GM19397 (cell line): ENCODE measurements around the gene TMEM154.
"Not testable (repeated sequence)": the region's sequence is repeated elsewhere in the genome, so short reads cannot be mapped to it uniquely, and the experiment has no call there.

Experiments used
- ATAC-seq: cut with Tn5 transposase; IDR thresholded peaks from one replicate; pipeline ENCODE4 v1.9.1; 2021; ENCODE audit warnings: mild to moderate bottlenecking, moderate library complexity; ENCODE audit not compliant: unreplicated experiment

The TMEM154 gene

DNA sequence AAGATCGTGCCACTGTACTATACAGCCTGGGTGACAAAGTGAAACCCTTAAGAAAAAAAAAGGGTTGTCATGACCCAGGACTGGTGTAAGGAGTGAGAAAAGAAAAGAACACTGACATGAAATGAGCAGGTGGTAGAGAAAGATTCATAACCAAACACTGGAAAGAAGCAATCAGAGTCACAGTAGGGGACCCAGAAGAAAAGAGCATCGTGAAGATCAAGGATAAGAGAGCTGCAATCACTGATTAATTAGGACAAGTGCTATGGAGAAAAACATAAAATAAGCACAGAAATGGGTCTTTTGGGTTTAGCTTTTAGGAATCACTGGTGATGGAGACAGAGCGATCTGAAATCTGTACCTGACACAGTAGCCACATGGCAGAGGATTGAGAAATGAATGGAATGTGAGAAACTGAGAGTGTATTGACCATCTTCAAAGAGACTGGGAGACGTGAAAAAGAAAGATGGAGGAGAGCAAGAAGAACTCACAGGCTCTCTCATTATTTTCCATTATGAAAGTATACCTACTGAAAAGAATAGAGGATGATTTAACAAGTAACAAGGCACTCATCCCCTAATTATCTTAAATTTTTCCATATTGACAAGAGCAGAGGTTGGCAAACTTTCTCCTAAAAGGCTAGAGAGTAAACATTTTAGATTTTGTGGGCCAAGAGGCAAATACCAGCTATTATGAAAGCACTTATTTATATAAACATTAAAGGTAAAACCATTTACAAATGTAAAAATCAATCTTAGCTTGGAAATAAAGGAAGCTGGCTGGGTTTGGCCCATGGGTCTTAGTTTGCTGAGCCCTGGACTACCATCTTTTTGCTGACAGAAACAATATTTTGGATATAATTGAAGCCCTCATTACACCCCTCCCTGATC lies 7.3 kb downstream of the TMEM154 start:
- no peak for ATAC-seq

DNA sequence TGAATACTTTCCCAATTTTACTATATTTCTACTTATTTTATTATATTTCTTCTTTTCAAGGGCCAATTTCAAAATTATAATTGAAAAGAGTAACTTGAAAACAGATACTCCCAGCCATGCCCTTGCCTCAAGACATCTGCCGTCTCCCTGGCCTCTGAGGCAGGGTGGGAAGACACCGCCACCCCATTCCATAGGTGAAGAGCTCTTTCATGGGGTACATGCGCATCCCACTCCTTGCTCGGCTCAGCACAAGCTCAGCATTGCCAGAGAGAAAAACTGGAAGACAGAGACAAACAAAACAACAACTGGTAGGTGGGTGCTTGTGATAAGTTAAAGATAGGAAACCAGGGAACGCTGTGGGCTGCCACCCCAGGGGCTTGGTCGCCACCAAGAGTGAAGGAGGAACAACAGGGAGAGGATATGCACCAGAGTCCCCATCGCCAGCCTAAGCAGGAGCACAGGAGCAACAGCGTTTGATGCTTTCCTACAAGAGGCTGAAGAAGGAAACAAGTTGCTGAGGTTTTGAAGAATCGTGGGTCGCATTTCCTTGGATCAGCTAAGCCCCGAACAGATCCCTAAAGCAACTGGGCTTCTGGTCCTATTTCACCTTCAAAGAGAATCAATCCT lies 11.3 kb downstream of the TMEM154 start:
- no peak for ATAC-seq

DNA sequence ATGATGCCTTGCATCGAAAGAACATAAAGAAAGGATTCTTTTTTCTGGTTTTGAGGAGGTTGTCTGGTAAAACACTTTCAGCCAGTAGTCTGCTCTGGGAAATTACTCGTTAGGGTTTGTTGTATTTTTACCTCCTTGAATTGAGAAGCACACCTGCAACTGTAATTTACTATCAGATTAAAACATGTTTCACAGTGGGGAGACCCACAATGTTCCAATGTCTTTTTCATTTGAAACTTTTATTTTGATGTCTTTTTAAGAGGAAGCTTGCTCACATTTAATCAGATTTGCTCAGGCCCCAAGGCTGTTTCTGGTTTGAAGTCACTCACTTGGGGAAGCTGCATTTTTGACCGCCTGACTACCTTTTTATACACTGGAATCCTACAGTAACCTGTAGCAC lies 12.0 kb downstream of the TMEM154 start:
- no peak for ATAC-seq

DNA sequence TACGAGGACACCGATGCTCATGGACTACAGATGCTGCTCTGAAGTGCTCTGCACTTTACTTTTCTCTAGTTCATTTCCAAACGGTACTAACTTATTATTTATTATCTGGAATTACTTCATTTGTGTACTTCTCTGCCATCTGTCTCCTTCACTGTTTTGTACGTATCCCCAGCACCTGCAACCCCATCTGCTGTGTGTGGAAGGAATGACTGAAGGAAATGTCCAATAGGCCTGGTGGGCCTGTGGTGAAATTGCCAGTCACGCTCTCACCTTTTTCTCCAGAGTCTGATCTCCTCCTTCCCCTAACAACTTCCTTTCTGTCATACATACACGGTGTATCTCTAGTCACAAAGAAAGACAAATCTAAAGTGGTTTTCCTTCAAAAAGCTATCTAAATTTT lies 12.9 kb downstream of the TMEM154 start:
- no peak for ATAC-seq

DNA sequence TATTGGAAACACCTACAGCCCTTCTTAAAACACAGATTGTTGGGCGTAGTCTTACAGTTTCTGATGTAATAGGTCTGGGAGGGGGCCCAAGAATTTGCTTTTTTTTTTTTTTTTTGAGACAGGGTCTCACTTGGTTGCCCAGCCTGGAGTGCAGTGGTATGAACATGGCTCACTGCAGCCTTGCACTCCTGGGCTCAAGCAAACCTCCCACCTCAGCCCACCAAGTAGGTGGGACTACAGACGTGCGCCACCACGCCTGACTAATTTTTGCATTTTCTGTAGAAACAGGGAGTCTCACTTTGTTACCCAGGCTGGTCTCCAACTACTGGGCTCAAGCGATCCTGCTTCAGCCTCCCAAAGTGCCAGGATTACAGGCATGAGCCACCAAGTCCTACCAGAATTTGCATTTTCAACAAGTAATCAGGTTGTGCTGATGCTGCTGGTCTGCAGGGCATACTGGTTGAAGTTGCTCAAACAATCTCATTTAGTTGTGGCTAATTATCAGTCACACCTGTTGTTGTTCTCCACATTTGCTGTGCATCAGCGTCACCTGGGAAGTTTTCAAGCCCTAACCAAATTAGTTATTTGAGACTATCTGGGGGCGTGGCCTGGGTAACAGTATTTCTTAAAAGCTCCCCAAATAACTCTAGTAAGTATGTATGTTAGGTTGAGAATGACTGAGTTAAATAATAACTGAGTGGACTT lies 14.0 kb downstream of the TMEM154 start:
- no peak for ATAC-seq

DNA sequence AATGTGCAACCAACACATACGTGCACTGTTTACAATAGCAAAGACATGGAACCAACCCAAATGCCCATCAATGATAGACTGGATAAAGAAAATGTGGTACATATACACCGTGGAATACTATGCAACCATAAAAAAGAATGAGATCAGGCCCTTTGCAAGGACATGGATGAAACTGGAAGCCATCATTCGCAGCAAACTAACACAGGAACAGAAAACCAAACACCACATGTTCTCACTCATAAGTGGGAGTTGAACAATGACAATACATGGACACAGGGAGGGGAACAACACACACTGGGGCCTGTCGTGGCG lies 15.8 kb downstream of the TMEM154 start:
- ATAC-seq = not testable (repeated sequence)

DNA sequence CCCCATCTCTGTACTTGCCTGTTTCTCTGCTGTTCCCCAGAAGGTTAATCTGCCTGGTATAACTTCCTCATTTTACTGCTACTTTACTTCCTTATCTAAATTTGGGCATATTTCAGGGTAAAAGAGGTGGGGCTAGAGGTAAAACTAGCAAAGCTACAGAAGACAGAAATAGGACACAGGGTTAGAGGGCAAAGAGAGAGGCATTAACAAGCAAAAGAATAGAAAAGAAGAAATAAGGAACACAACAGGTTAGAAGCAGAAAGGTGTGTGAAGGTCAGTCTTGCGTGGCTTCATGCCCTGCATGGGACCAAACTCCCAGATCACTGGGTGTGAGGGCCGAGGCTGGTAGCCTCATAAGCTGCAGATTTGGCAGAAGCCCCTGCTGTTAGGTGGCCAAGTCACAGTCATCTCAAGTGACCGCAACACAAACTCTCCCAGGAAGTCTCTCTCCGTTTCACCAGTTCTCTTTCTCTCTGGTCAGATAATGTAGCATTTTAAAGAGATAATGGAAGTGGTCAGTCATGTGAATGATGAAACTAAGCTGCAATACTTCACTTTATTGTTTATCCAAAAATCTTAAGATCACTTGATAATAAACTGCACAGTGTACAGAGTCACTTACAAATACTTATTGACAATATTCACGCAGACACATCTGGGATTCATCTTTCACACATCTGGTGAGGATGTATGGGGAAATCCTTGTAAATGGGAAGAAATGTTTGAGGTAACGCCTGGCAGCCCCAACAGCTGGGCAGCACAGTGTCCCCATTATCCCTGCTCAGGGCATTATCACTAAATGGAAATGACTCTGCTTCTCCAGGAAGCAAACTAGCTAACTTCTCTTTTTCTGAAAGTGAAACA lies 16.4 kb downstream of the TMEM154 start:
- peak; percentile 50 for ATAC-seq

DNA sequence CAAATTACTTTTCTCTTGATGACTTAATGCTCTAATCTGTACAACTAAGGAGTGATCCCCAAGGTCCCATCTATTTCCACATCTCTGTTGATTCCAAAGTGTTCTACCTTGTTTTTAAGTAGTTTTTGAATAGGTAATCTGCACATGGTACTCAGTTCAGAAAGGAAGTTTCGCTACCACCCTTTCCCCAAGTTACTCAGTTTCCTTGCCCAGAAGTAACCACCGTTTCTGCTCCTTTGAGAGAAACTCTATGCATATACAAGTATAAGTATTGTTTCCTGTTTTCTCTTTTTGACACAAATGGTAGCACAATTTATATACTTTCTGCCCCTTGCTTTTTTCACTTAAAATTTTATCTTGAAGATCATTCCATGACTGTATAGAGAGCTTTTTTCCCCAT lies 18.1 kb downstream of the TMEM154 start:
- ATAC-seq = no peak

DNA sequence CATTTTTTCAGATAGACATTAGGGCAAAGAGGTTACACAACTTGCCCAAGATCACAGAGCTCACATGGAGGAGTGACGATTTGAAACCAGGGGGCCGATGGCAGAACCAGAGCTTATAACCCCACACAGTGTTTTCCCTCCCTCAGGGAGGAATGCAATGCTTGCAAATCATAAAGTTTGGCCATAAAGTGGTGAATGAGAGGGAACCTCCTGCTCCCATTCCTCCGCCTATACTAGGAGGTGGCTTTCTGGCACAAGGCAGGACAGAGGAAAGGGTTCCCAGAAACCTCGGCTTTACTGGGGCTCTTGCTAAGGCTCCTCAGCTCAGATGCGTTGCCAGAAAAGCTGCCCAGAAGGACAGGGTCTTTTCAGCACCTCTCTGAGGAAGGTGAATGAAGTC lies 19.3 kb downstream of the TMEM154 start:
- no peak for ATAC-seq

DNA sequence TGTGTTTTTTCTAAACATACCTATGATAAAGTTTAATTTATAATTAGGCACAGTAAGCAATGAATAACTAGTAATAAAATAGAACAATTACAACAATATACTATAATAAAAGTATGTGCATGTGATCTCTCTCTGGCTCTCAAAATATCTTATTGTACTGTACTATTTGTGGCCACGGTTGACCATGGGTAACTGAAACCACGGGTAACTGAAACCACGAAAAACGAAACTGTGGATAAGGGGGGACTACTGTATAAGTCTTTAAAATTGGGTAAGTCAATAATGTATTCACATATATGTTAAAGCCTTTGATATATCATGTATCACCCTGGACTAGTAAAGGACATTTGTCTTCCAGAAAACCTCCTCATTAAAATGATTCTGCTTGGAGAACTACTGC lies 20.0 kb downstream of the TMEM154 start:
- ATAC-seq = no peak

DNA sequence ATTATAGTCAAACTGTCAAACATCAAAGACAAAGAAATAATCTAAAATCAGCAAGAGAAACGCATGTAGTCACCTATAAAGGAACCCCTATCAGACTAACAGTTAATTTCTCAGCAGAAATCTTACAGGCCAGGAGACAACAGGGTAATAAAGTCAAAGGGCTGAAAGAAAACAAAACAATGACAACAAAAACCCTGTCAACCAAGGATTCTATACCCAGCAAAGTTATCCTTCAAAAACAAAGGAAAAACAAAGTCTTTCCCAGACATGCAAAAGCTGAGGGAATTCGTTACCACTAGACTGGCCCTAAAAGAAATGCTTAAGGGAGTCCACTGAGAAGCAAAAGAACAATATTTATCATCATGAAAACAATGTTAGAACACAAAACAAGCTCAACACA lies 22.1 kb downstream of the TMEM154 start:
- ATAC-seq = no peak

DNA sequence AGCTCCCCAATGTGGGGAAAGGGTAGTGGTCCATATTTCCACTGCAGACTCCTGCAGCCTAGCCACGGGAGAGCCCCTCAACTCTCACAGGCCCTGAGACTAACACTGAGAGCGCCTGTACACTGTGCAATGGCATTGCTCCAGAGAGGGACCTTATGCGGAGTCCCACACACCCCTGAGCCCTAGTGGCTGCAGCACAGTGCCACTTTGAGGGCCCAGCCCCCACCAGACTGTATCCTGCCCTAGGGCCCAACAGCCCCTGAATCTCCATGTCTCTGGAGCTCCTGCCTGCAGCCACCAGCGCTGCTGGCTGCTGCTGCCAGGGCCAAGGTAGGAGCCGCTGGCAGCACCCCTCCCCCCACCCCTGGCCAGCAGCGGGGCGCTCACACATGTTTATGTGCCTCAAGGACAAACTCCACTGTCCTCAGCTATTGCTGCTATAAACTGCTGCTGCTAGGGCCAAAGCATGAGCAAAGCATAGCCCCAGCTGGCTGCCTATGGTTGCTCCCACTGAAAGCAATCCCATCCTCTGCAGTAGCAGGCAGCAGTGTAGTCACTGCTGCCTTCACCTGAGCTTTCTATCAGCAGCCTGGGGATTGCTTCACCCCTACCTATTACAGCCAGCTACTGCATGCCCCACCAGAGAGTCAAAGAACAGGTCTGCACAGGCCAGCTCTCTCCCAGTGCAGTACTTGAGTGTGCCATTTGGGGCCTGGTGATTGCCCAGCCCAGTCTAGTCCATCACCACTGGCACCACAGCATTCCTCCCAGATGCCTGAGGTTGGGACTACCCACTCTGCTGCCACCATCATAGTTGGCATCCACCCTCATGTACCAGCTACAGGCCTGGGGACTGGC lies 24.3 kb downstream of the TMEM154 start:
- ATAC-seq = no peak

DNA sequence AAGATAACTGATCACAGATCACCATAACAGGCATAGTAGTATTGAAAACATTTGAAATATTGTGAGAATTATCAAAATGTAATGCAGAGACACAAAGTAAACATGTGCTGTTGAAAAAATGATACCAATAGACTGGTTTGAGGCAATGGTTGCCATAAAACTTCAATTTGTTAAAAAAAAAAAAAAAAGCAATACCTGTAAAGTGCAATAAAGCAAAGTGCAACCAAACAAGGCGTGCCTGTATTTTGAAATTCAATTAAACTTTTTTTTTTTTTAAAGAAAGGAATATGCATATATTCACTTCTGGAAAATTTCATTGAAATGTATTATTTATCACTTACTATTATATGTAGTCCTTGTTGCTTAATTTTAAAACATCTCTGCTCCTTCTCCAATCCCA lies 27.7 kb downstream of the TMEM154 start:
- no peak for ATAC-seq

DNA sequence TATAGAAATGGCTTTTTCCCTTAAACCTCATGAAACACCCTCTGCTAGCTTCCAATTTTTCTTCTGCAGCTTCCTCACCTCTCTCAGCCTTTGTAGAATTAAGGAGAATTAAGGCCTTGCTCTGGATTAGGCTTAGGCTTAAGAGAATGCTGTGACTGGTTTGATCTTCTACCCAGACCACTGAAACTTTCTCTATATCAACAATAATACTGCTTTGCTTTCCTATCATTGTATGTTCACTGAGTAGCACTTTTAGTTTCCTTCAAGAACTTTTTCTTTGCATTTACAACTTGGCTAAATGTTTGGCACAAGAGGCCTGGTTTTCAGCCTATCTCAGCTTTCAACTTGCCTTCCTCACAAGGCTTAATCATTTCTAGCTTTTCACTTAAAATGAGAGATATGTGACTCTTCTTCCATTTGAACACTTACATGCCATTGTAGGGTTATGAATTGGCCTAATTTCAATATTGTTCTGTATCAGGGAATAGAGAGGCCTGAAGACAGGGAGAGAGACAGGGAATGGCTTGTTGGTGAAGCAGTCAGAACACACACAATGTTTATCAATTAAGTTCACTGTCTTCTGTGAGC lies 28.2 kb downstream of the TMEM154 start:
- no peak for ATAC-seq

DNA sequence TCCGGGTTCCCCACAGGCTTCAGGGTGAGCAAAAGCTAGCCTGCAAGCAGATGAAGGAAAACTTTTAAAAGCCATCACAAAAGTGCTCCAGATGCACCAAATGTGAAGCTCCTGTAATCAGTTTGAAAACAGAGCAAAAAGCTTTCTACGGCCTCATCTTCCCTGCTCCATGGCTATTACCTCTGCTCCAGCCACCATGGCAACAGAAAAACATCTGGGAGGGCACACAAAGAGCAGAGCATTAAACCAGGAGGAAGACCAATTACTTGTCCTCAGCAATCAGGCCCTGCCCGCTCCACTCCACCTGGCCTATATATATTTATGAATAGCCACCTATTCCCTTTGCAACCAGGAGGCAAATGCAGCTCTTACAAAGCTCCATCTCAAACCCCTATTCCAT lies 33.6 kb downstream of the TMEM154 start:
- no peak for ATAC-seq

DNA sequence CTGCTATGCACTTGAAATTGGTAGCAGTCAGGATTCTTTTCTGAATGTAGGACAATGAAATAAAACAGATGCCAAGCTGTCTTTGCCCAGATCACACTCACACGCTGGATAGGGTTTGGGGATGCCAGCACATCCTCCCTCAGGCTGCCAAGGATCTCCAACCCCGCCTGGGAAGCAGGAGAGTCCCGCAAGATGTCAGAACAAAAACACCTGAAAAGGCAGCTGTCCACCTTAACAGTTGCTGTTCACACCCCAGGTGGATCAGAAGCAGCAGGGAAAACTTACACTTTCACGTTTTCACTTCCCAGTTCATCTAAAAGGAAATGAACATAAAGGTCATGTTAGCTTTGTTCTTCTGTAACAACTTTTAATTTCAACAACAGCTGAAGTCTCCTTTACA lies 35.7 kb downstream of the TMEM154 start:
- ATAC-seq = no peak

DNA sequence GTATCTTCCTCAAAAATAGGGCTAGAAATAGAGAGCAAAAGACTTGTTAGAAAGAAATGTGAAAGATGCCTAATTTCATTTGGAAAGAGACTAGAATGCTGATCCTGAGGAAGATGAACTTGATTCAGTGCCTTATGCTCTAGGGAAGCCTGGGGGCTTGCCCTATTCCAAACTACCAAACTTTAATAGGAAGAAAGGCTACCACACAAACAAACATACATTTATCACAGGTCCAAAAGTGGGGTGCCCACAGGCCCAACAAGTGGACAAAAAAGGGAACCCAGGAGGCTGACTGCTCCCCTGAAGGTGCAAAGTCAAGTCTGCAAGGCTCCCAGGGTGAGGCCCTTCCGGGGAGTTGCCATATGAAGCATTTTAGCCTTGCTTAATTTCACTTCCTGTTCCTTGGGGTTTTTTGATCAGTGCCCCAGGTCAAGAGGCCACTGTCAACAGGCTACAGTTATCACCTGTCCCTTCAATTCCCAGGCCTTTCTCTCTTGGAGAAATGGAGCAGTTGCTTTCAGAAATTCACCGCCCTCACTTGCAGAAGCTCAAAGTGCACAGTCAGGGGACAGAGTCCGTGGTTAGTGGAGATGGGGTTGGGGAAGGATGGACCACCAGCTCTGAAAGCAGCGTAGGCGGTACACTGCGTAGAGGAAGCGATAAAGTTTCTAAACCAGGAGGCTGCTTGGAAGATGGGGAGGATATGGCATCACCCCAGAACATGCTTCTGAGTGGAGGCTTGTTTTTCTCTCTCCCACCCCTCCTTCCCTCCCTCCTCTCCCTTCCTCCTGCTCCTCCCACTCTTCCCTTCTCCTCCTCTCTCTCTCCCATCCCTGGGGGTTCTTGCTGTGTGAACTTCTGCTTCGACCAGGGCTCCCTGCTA lies 36.4 kb downstream of the TMEM154 start:
- peak; percentile 78 for ATAC-seq

DNA sequence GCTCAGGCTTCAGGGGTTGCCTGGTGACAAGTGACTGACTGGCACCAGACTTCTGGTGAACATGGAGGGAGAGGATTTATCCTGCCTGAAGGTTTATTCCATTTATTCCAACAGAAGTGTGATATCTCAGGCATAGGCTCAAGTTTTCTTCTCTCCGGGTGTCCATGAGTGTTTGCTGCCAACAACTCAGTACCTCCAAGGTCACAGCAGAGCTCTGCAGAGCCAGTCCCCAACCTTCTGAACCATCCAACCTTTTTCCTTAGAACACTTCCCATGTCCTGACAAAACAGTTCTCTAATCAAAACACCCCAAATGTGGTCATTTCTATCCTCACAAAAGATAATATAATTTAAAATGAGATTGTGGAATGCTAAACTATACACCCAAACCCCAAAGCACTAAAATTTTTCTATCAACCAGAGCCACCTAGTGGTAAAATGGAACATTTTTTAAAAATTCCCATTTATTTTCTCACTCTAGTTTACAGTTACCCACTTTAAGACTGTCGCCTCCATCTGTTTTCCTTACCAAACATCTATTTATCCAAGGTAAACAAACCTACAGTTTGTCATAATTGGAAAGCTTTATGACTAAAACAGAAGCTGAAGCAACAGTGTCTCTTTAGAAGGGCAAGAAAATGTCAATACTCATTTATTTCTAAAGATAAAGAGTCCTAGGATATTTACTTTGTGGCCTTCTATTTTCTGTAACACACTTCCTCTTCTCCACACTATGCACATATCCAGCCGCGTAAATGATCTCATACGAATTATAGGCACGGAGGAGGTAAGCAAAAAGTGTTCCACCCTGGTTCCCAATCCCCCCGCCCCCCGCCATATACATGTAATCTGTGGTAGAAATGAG lies 39.5 kb downstream of the TMEM154 start:
- ATAC-seq = no peak
